22Rv1 (cell line): ENCODE results near the gene MYOD1.

Experiments used
- H3K27ac ChIP-seq: fragments of 450-650 bp; 2 replicates; pipeline ENCODE4 v1.5.1; 2017
- CTCF ChIP-seq: fragments of 450-650 bp; IDR thresholded peaks from 2 replicates; pipeline ENCODE4 v1.5.1; 2017; ENCODE audit warnings: mild to moderate bottlenecking
- ZFX ChIP-seq: fragments of 450-650 bp; IDR thresholded peaks from 2 replicates; pipeline ENCODE4 v1.6.1; 2017; ENCODE audit warnings: antibody characterized with exemption, borderline replicate concordance

MYOD1 gene

GRCh38 chr11:17748044-17748443 is 28.7 kb downstream of the MYOD1 start:
- no peak overlapping the region for H3K27ac ChIP-seq
- TF ChIP-seq CTCF (no peak), ZFX (no peak)

- no peak for TF ChIP-seq ZFX
- no peak for TF ChIP-seq CTCF
- no peak overlapping the region for H3K27ac ChIP-seq
Measured at GRCh38 chr11:17748761-17749721, 29.7 kb downstream of the MYOD1 start.

GRCh38 chr11:17750013-17750800 is 30.8 kb downstream of the MYOD1 start:
- TF ChIP-seq CTCF = no peak
- no peak for TF ChIP-seq ZFX
- no peak overlapping the region for H3K27ac ChIP-seq

- H3K27ac ChIP-seq = no peak overlapping the region
- TF ChIP-seq CTCF = no peak
- TF ChIP-seq ZFX = no peak
Measured at GRCh38 chr11:17750801-17751165, 31.4 kb downstream of the MYOD1 start.

GRCh38 chr11:17751558-17751957 is 32.2 kb downstream of the MYOD1 start:
- no peak for TF ChIP-seq CTCF
- no peak for TF ChIP-seq ZFX
- H3K27ac ChIP-seq = no peak overlapping the region

GRCh38 chr11:17752144-17752543 is 32.8 kb downstream of the MYOD1 start:
- TF ChIP-seq CTCF = no peak
- no peak for TF ChIP-seq ZFX
- H3K27ac ChIP-seq = no peak overlapping the region

GRCh38 chr11:17753153-17753552 is 33.8 kb downstream of the MYOD1 start:
- TF ChIP-seq CTCF (no peak), ZFX (no peak)
- H3K27ac ChIP-seq = no peak overlapping the region
